Small intestine (tissue), 7 donors: Measurements from ENCODE around the gene VN1R5. TPM values are rescaled to one million over a fixed set of nuclear protein-coding genes. Genes with fewer than 3 reads are reported as not detected.
"Not testable (repeated sequence)": the region's sequence is repeated elsewhere in the genome, so short reads cannot be mapped to it uniquely, and the experiment has no call there.

Experiments
- DNase-seq, 2 donors: peaks; one replicate each; pipeline versions ENCODE4 v3.0.0 to v3.0.0-alpha.2; 2013
- FAIRE-seq: peaks from 2 replicates; lab custom pipeline; 2012; peaks lifted over from hg19 to GRCh38; lab: Jason Lieb, UNC
- H3K27ac ChIP-seq, 3 donors: one replicate each; pipeline ENCODE4 v1.5.1; 2013; ENCODE audit warnings: low read length in 2 of 3, mild to moderate bottlenecking in 2 of 3, control low read depth in 1 of 3, inconsistent platforms in 1 of 3, low read depth in 1 of 3, moderate library complexity in 1 of 3
- H3K27me3 ChIP-seq, 3 donors: one replicate each; pipeline ENCODE4 v1.6.1; 2013; ENCODE audit warnings: low read length in 3 of 3, inconsistent platforms in 1 of 3; ENCODE audit not compliant: control insufficient read depth in 3 of 3, insufficient read depth in 3 of 3
- H3K36me3 ChIP-seq, 3 donors: one replicate each; pipeline ENCODE4 v1.6.1; 2013; ENCODE audit warnings: low read length in 3 of 3, inconsistent platforms in 1 of 3, low read depth in 1 of 3, mild to moderate bottlenecking in 1 of 3, moderate library complexity in 1 of 3; ENCODE audit not compliant: control insufficient read depth in 3 of 3, insufficient read depth in 2 of 3
- H3K4me1 ChIP-seq, 3 donors: one replicate each; pipeline ENCODE4 v1.6.1; 2013; ENCODE audit warnings: low read length in 2 of 3, inconsistent platforms in 1 of 3, low read depth in 1 of 3, mild to moderate bottlenecking in 1 of 3, moderate library complexity in 1 of 3; ENCODE audit not compliant: control insufficient read depth in 3 of 3, insufficient read depth in 2 of 3
- H3K4me3 ChIP-seq, 3 donors: one replicate each; pipeline ENCODE4 v1.5.1; 2013; ENCODE audit warnings: low read length in 3 of 3, control low read depth in 1 of 3, inconsistent platforms in 1 of 3, low read depth in 1 of 3, mild to moderate bottlenecking in 1 of 3, moderate library complexity in 1 of 3
- H3K9me3 ChIP-seq, 2 donors: one replicate each; pipeline ENCODE4 v1.6.1; 2013; ENCODE audit warnings: low read depth in 1 of 2, low read length in 1 of 2; ENCODE audit not compliant: control insufficient read depth in 2 of 2, insufficient read depth in 1 of 2
- WGBS, 3 donors: extraction: QIAGEN DNeasy Blood & Tissue Kit; methylation state at CpG; one replicate each; pipeline ENCODE4 v1.1.7; 2013; 5-methylcytosine and 5-hydroxymethylcytosine counted together
- polyA plus RNA-seq, 4 donors: library from polyadenylated mRNA; stranded (reverse) in 3 of 4; unstranded in 1 of 4; fragments of 200-250 nt in 3 of 4; fragments of 120-200 nt in 1 of 4; gene quantifications; one replicate each; pipeline versions ENCODE4 v1.2.1 to v1.2.3, GENCODE V29; 2013
- donor health status: healthy with polysubstance abuse.
- donor health status: control.
- donor health status: control.
- donor health status: Bipolar disorder and iron deficiency.
- donor health status: healthy.

Gene VN1R5
- polyA plus RNA-seq, 4 donors: not detected

DNA sequence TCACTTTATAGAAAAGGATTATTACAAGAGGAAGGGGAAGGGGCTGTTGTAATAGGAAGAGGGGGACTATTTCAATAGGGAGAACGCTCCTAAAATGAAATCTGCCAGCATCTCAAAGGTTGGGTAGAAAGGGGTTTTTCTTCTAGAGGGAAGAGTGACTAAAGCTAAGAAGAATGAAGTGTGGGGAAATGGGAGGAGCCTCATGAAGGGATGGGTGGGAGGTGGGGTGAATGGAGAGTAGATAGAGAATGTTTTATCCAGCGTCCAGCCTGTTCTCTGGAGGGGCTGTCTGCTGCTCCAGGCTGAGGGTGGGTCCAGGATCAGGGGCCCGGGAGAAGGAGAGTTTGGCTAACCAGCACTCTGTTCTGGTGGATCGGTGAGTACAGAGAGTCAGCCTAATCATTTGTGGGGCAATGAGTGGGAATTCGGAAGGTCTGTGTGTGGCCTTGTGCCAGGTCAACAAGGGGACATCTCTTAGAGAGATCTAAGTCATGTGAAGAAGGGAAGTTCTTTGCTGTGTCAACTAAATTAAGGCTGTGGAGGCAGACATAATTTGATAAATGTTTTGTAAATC is 25.2 kb downstream of the VN1R5 start:
- no peaks in the 10 kb centered on the region for H3K27me3 ChIP-seq
- WGBS, 3 donors: 54 to 62% (median 59%) methylated on average over 5 of the region's 5 CpGs

DNA sequence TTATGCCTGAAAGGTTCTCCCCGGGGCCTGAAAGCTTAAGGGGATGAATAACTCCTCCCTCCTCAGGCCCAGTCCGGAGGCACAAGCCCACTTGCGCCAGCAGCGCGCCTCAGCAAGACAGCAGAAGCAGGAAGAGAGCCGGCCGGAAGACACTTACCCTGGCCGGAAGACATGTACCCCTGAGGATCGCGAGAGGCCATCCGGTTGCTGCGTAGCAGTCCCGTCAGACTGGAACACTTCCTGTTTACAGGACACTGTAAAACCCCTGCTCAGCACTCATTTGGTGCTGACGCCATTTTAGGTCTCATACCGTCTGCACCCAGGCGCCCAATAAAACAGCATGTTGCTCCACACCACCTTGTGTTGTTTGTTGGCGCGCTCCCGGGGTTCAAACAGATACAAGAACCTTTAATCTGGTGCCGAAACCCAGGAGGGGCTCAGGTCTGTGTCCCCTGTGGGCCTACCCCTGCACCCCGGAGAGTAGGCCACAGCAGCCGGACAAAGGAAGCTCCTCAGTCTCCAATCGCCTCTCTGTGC is 30.3 kb downstream of the VN1R5 start:
- H3K36me3 ChIP-seq: no peaks in the 10 kb centered on the region
- FAIRE-seq (no peak), DNase-seq (no peak)
- 95 to 97% (median 95%) methylated on average over 23 of the region's 23 CpGs for WGBS, 3 donors
- H3K27me3 ChIP-seq: no peaks in the 10 kb centered on the region
- no peak overlapping the region for H3K27ac ChIP-seq
- H3K4me1 ChIP-seq: no peaks in the 10 kb centered on the region
- peaks cover 0 to 33% of the 10 kb centered on the region in 2 donors for H3K9me3 ChIP-seq
- no peak overlapping the region for H3K4me3 ChIP-seq

More for the DNA sequence above, 25.2 kb downstream of the VN1R5 start:
- Histone ChIP-seq H3K4me1 (no peaks in the 10 kb centered on the region), H3K36me3 (no peaks in the 10 kb centered on the region), H3K9me3 (peaks cover 0 to 4% of the 10 kb centered on the region in 2 donors), H3K4me3 (no peak overlapping the region), H3K27ac (no peak overlapping the region)
- DNase-seq (no peak), FAIRE-seq (no peak)

DNA sequence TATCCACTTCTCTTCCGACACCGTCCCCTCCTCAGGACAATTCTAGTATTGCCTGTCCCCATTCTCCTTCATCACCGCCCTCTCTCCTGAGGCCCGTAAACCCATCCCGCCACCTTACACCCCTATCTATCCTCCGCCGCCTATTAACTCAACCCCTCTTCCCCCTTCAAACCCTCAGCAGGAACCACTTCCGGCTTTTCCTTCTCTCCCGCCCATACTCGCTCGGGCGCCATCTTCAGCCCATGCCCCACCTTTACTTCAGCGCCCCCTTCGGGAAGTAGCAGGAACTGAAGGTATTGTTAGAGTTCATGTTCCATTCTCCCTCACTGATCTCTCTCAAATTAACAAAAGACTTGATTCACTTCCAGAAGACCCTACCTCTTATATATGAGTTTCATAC is 31.6 kb downstream of the VN1R5 start:
- 94 to 96% (median 94%) methylated on average over 14 of the region's 14 CpGs for WGBS, 3 donors
- no peak overlapping the region for H3K4me3 ChIP-seq
- DNase-seq (no peak), FAIRE-seq (no peak)
- H3K27me3 ChIP-seq: no peaks in the 10 kb centered on the region
- H3K36me3 ChIP-seq: no peaks in the 10 kb centered on the region
- H3K9me3 ChIP-seq: peaks cover 0 to 33% of the 10 kb centered on the region in 2 donors
- no peak overlapping the region for H3K27ac ChIP-seq
- H3K4me1 ChIP-seq: no peaks in the 10 kb centered on the region

DNA sequence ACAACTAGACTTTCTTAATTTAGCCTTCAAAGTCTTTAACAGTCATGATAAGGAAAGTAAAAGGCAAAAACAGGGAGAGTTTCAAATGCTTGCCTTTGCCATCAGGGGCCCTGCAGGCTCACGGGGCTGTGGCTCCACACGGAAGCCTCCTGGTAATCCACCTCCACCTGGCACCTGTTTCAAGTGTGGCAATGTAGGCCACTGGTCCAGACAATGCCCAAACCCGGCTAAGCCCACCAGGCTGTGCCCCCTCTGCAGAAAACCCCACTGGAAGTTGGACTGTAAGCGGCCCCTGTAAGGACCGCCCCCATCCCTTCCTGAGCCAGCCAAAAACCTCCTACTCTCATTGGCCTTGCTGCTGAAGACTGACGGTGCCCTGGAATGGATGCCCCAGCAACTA is 32.5 kb downstream of the VN1R5 start:
- 95 to 98% (median 96%) methylated on average over 6 of the region's 6 CpGs for WGBS, 3 donors
- FAIRE-seq: no peak
- DNase-seq: no peak

DNA sequence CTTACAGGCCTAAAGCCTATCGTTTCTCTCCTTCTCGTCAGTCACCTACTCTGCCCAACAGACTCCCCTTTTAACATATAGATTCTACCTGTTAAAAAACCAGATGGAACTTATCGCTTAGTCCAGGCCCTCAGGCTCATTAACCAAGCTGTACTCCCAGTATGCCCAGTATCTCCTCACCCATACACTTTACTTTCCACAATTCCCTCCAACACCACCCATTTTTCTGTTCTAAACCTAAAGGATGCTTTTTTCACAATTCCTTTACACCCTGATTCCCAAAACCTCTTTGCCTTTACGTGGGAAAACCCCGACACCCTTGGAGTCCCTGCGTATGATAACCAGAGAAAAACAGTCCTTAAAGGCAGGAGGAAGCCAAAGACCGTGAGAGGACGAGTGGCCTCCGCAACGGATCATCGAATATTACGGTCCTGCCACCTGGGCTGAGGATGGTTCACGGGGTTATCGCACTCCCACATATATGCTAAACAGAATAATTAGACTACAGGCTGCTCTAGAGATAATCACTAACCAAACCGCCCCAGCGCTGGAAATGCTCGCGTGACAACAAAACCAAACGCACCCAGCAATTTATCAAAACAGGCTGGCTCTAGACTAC is 33.5 kb downstream of the VN1R5 start:
- DNase-seq, H3K27me3 ChIP-seq, H3K36me3 ChIP-seq, FAIRE-seq, H3K27ac ChIP-seq, H3K4me1 ChIP-seq, H3K4me3 ChIP-seq: not testable (repeated sequence)
- H3K9me3 ChIP-seq: peaks cover 0 to 33% of the 10 kb centered on the region in 2 donors
- 93 to 94% (median 93%) methylated on average over 19 of the region's 19 CpGs for WGBS, 3 donors

More for the DNA sequence above, 32.5 kb downstream of the VN1R5 start:
- H3K4me3 ChIP-seq: no peak overlapping the region
- no peaks in the 10 kb centered on the region for H3K4me1 ChIP-seq
- H3K27me3 ChIP-seq: no peaks in the 10 kb centered on the region
- H3K9me3 ChIP-seq: peaks cover 0 to 33% of the 10 kb centered on the region in 2 donors
- no peak overlapping the region for H3K27ac ChIP-seq
- H3K36me3 ChIP-seq: no peaks in the 10 kb centered on the region

DNA sequence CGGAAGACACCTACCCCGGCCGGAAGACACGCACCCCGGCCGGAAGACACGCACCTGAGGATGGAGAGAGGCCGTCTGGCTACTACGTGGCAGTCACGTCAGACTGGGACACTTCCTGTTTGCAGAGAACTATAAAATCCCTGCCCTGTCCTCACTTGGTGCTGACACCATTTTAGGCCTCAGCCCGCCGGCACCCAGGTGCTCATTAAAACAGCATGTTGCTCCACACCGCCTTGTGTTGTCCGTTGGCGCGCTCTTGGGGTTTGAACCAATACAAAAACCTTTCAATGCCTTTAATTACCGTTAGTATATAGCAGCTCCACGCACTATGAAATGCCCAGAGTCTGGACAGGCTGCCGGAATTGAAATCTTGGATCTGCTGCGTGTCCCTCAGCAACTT is 34.7 kb downstream of the VN1R5 start:
- 94 to 97% (median 96%) methylated on average over 18 to 20 of the region's 20 CpGs for WGBS, 3 donors
- FAIRE-seq: no peak
- Histone ChIP-seq H3K4me1 (no peaks in the 10 kb centered on the region), H3K9me3 (peaks cover 0 to 33% of the 10 kb centered on the region in 2 donors), H3K36me3 (no peaks in the 10 kb centered on the region), H3K4me3 (no peak overlapping the region), H3K27ac (no peak overlapping the region), H3K27me3 (no peaks in the 10 kb centered on the region)
- DNase-seq: no peak

DNA sequence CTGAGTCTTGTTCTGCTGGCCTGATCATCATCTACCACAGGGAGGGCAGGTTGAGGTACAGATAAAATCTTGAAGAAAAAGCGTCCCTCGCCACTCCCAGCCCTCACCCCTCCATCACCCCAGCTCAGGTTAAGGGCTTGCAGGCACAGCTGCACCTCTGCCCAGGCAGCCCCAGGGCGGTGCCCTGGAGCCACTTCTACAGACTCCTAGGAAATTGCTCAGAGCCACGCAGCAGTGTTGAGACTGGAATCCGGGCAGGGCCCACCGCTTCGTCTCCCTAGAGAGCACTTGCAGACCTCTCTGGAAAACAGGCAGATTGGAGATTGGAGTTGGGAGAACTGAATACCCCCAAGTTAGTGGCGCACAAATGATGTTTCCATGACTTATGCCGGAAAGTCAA is 35.3 kb downstream of the VN1R5 start:
- Histone ChIP-seq H3K4me3 (no peak overlapping the region), H3K27me3 (no peaks in the 10 kb centered on the region), H3K27ac (no peak overlapping the region), H3K36me3 (no peaks in the 10 kb centered on the region), H3K4me1 (no peaks in the 10 kb centered on the region), H3K9me3 (peaks cover 0 to 28% of the 10 kb centered on the region in 2 donors)
- DNase-seq (no peak), FAIRE-seq (no peak)
- WGBS, 3 donors: 94 to 95% (median 95%) methylated on average over 9 of the region's 9 CpGs

DNA sequence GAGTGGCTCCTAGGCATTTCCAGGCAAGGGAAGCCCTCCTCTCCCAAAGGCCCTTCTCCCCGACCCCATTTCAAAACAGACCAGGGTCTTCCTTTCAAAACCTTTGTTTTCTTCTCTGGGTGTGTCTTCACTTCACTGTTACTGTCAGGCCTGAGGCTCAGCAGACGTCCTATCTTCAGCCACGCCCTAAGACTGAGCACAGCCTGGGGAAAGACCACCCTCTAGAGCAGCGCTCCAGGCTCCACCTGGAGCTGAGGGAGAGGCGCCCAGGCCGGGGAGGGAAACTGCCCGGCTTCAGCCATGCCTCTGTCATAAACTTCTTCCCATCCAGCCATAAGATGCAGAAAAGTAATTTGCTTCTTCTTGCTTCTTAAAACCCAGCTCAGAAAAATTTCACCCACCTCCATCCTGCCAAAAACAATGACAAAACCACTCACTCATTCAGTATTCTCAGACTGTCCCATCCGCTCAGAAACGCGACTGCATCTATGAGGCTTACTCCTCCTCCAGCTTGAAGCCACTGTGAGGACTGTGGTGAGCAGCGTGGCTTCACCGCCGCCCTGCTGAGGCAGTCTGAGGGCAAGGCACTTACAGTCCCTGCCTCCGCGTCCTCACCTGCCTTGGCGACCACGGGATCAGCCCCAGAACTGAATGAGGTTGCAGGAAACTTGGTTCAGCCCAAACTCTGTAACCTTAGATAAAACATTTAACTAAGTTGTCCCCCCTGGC is 36.1 kb downstream of the VN1R5 start:
- Histone ChIP-seq H3K9me3 (peaks cover 0 to 20% of the 10 kb centered on the region in 2 donors), H3K4me1 (no peaks in the 10 kb centered on the region), H3K27ac (no peak overlapping the region), H3K4me3 (no peak overlapping the region), H3K27me3 (no peaks in the 10 kb centered on the region), H3K36me3 (no peaks in the 10 kb centered on the region)
- no peak for DNase-seq
- no peak for FAIRE-seq
- 59 to 71% (median 67%) methylated on average over 17 of the region's 17 CpGs for WGBS, 3 donors
